ENCODE data around the gene SNAPC4. TPM values are rescaled to one million over a fixed set of nuclear protein-coding genes. Genes with fewer than 3 reads are reported as not detected.

SNAPC4 gene
- total and polyA plus RNA-seq, 2 donors (not counting 1 experiment from before 2014, with no cell fraction given): 1.8 to 3.8 TPM

- Histone ChIP-seq H3K4me2 (ENCODE audit: extremely low read depth, insufficient read depth, low read length) (no peak overlapping the region), H3K36me3 (ENCODE audit: control insufficient read depth, insufficient read depth, low read length) (peaks cover 30% of the 10 kb centered on the region)
Measured at GRCh38 chr9:136379891-136380290, 20.1 kb downstream of the SNAPC4 start.

GRCh38 chr9:136379401-136379800 lies 20.6 kb downstream of the SNAPC4 start:
- TF ChIP-seq EZH2 (IDR thresholded peaks at IDR 0.05; ENCODE audit: low read length, missing control alignments): no peak
- no peak for TF ChIP-seq CTCF (conservative IDR thresholded peaks at IDR 0.05 in 1 of 2, IDR thresholded peaks at IDR 0.05 in 1 of 2; ENCODE audit: low read depth in 1 of 2, low read length in 2 of 2)
- peaks cover 30% of the 10 kb centered on the region for H3K36me3 ChIP-seq (ENCODE audit: control insufficient read depth, insufficient read depth, low read length)
- no peaks in the 10 kb centered on the region for H3K4me1 ChIP-seq (ENCODE audit: control insufficient read depth, extremely low read depth, insufficient read depth, low read length)
- H3K9ac ChIP-seq (ENCODE audit: insufficient read depth, low read length): no peak overlapping the region
- H3K27ac ChIP-seq (ENCODE audit: insufficient read depth, low read length): no peak overlapping the region
- no peak for DNase-seq (ENCODE audit: low read depth in 2 of 2)
- H4K20me1 ChIP-seq (ENCODE audit: control insufficient read depth, extremely low read depth, insufficient read depth, low read length): no peaks in the 10 kb centered on the region
- H3K79me2 ChIP-seq (ENCODE audit: control insufficient read depth, insufficient read depth, low read length): no peaks in the 10 kb centered on the region
- H3K27me3 ChIP-seq (ENCODE audit: control insufficient read depth, insufficient read depth, low read length): no peaks in the 10 kb centered on the region
- H2AFZ ChIP-seq (ENCODE audit: low read length): no peak overlapping the region
- H3K4me2 ChIP-seq (ENCODE audit: extremely low read depth, insufficient read depth, low read length): no peak overlapping the region
- H3K4me3 ChIP-seq (replicated peaks in 1 of 4; ENCODE audit: control extremely low read depth in 1 of 4, insufficient read depth in 1 of 4, low read depth in 3 of 4, low read length in 4 of 4): no peak overlapping the region
- H3K9me3 ChIP-seq (ENCODE audit: control insufficient read depth, insufficient read depth, low read depth, low read length): no peaks in the 10 kb centered on the region

More at GRCh38 chr9:136379891-136380290, 20.1 kb downstream of the SNAPC4 start:
- H3K9me3 ChIP-seq (ENCODE audit: control insufficient read depth, insufficient read depth, low read depth, low read length): no peaks in the 10 kb centered on the region
- TF ChIP-seq EZH2 (IDR thresholded peaks at IDR 0.05; ENCODE audit: low read length, missing control alignments) (no peak), CTCF (conservative IDR thresholded peaks at IDR 0.05 in 1 of 2, IDR thresholded peaks at IDR 0.05 in 1 of 2; ENCODE audit: low read depth in 1 of 2, low read length in 2 of 2) (no peak)
- H2AFZ ChIP-seq (ENCODE audit: low read length): no peak overlapping the region
- DNase-seq (ENCODE audit: low read depth in 2 of 2): no peak
- H3K9ac ChIP-seq (ENCODE audit: insufficient read depth, low read length): no peak overlapping the region
- no peaks in the 10 kb centered on the region for H4K20me1 ChIP-seq (ENCODE audit: control insufficient read depth, extremely low read depth, insufficient read depth, low read length)
- H3K4me1 ChIP-seq (ENCODE audit: control insufficient read depth, extremely low read depth, insufficient read depth, low read length): no peaks in the 10 kb centered on the region
- no peaks in the 10 kb centered on the region for H3K79me2 ChIP-seq (ENCODE audit: control insufficient read depth, insufficient read depth, low read length)
- H3K27ac ChIP-seq (ENCODE audit: insufficient read depth, low read length): no peak overlapping the region
- no peak overlapping the region for H3K4me3 ChIP-seq (replicated peaks in 1 of 4; ENCODE audit: control extremely low read depth in 1 of 4, insufficient read depth in 1 of 4, low read depth in 3 of 4, low read length in 4 of 4)
- H3K27me3 ChIP-seq (ENCODE audit: control insufficient read depth, insufficient read depth, low read length): no peaks in the 10 kb centered on the region

- Histone ChIP-seq H3K79me2 (ENCODE audit: control insufficient read depth, insufficient read depth, low read length) (no peaks in the 10 kb centered on the region), H2AFZ (ENCODE audit: low read length) (no peak overlapping the region), H3K36me3 (ENCODE audit: control insufficient read depth, insufficient read depth, low read length) (peaks cover 27% of the 10 kb centered on the region), H4K20me1 (ENCODE audit: control insufficient read depth, extremely low read depth, insufficient read depth, low read length) (no peaks in the 10 kb centered on the region), H3K4me3 (replicated peaks in 1 of 4; ENCODE audit: control extremely low read depth in 1 of 4, insufficient read depth in 1 of 4, low read depth in 3 of 4, low read length in 4 of 4) (no peak overlapping the region), H3K4me2 (ENCODE audit: extremely low read depth, insufficient read depth, low read length) (no peak overlapping the region), H3K27me3 (ENCODE audit: control insufficient read depth, insufficient read depth, low read length) (no peaks in the 10 kb centered on the region), H3K27ac (ENCODE audit: insufficient read depth, low read length) (no peak overlapping the region), H3K9me3 (ENCODE audit: control insufficient read depth, insufficient read depth, low read depth, low read length) (no peaks in the 10 kb centered on the region), H3K9ac (ENCODE audit: insufficient read depth, low read length) (no peak overlapping the region), H3K4me1 (ENCODE audit: control insufficient read depth, extremely low read depth, insufficient read depth, low read length) (no peaks in the 10 kb centered on the region)
- no peak for DNase-seq (ENCODE audit: low read depth in 2 of 2)
- TF ChIP-seq CTCF (conservative IDR thresholded peaks at IDR 0.05 in 1 of 2, IDR thresholded peaks at IDR 0.05 in 1 of 2; ENCODE audit: low read depth in 1 of 2, low read length in 2 of 2) (no peak), EZH2 (IDR thresholded peaks at IDR 0.05; ENCODE audit: low read length, missing control alignments) (no peak)
Measured at GRCh38 chr9:136379003-136379287, 21.0 kb downstream of the SNAPC4 start.
